Bone marrow (tissue), 2 donors: Measurements from ENCODE around the gene ARHGAP45.

Experiments used
- DNase-seq, 2 donors: peaks; one replicate each; lab custom pipeline; 2025; lab: John Stamatoyannopoulos, UW

ARHGAP45 gene

GRCh38 chr19:1055028-1055425 is 11.9 kb upstream of the ARHGAP45 start:
- no peak for DNase-seq

- no peak for DNase-seq
Observed at GRCh38 chr19:1055886-1056620, 10.9 kb upstream of the ARHGAP45 start.

GRCh38 chr19:1057176-1057855 is 9.7 kb upstream of the ARHGAP45 start:
- peak in 1 of 2 donors; percentile 13 for DNase-seq

- no peak for DNase-seq
Observed at GRCh38 chr19:1058112-1058511, 8.9 kb upstream of the ARHGAP45 start.

GRCh38 chr19:1060689-1061088 is 6.3 kb upstream of the ARHGAP45 start:
- no peak for DNase-seq

- no peak for DNase-seq
Observed at GRCh38 chr19:1061987-1062386, 5.0 kb upstream of the ARHGAP45 start.

- no peak for DNase-seq
Observed at GRCh38 chr19:1062387-1063029, 4.5 kb upstream of the ARHGAP45 start.

- DNase-seq: peak in 1 of 2 donors; percentile 13
Observed at GRCh38 chr19:1063030-1063908, 3.7 kb upstream of the ARHGAP45 start.

- no peak for DNase-seq
Observed at GRCh38 chr19:1063909-1064660, 2.9 kb upstream of the ARHGAP45 start.

- DNase-seq: peak in 1 of 2 donors; percentile 53
Observed at GRCh38 chr19:1064661-1065605, 2.0 kb upstream of the ARHGAP45 start.

GRCh38 chr19:1065606-1066109 is 1.3 kb upstream of the ARHGAP45 start:
- no peak for DNase-seq

- DNase-seq: no peak
Observed at GRCh38 chr19:1066251-1066747, 668 bp upstream of the ARHGAP45 start.

- DNase-seq: peak; percentile 26 to 52
Observed at GRCh38 chr19:1067341-1067957, 482 bp downstream of the ARHGAP45 start.

GRCh38 chr19:1068009-1069001 is 1.3 kb downstream of the ARHGAP45 start:
- DNase-seq: peak in 1 of 2 donors; percentile 52

- DNase-seq: peak; percentile 35 to 93
Observed at GRCh38 chr19:1069009-1069779, 2.2 kb downstream of the ARHGAP45 start.

- no peak for DNase-seq
Observed at GRCh38 chr19:1070576-1070930, 3.6 kb downstream of the ARHGAP45 start.
